Activated CD8-positive, alpha-beta T cell treated with anti-CD3 and anti-CD28 coated beads for 36 hours (primary cell): ENCODE results near the gene AGK. TPM values are rescaled to one million over a fixed set of nuclear protein-coding genes. Genes with fewer than 3 reads are reported as not detected.
A peak's percentile ranks its signal among the peaks of the same experiment; 100 is the strongest.

Experiments
- ATAC-seq: fragments of 200-7000 bp; cut with Tn5 transposase; one replicate; pipeline ENCODE4 v1.10.0; 2021; ENCODE audit warnings: mild to moderate bottlenecking, moderate library complexity
- CTCF ChIA-PET: fragments of 350-600 bp; sonication (Branson Sonifier 250); formaldehyde crosslinking; loops from one replicate; lab custom pipeline; 2021; ENCODE audit warnings: antibody characterized with exemption; lab: Charles Lee
- POLR2A ChIA-PET: fragments of 350-600 bp; sonication (Branson Sonifier 250); formaldehyde crosslinking; loops from one replicate; lab custom pipeline; 2021; ENCODE audit warnings: antibody characterized with exemption; lab: Charles Lee
- DNase-seq: peaks from one replicate; pipeline ENCODE4 v3.0.0-alpha.2; 2020
- H3K27ac Mint-ChIP-seq: one replicate; pipeline ENCODE4 v1.8.0; 2021; ENCODE audit warnings: mild to moderate bottlenecking, mixed read lengths
- H3K27me3 Mint-ChIP-seq: one replicate; pipeline ENCODE4 v1.8.0; 2021; ENCODE audit warnings: mixed read lengths
- H3K36me3 Mint-ChIP-seq: one replicate; pipeline ENCODE4 v1.8.0; 2021; ENCODE audit warnings: low read depth, mixed read lengths
- H3K4me1 Mint-ChIP-seq: one replicate; pipeline ENCODE4 v1.8.0; 2021; ENCODE audit warnings: low read depth, mixed read lengths
- H3K4me3 Mint-ChIP-seq: one replicate; pipeline ENCODE4 v1.8.0; 2021; ENCODE audit warnings: mild to moderate bottlenecking, moderate library complexity, mixed read lengths
- H3K9me3 Mint-ChIP-seq: one replicate; pipeline ENCODE4 v1.8.0; 2021; ENCODE audit warnings: mixed read lengths
- CTCF ChIP-seq: fragments of 200-600 bp; IDR thresholded peaks from one replicate; pipeline ENCODE4 v1.8.0; 2022; ENCODE audit warnings: antibody characterized with exemption, mild to moderate bottlenecking
- intact Hi-C: fragments of 100-400 bp; cut with micrococcal nuclease; formaldehyde crosslinking; loops from one replicate; pipeline ENCODE4 v1.10.0; 2022
- total RNA-seq, 2 experiments: library from RNA; stranded (reverse); gene quantifications; one replicate each; pipeline ENCODE4 v1.2.3, GENCODE V29; 2021

Gene AGK
- total RNA-seq, 2 experiments from 2014 or later: 70.1 to 73.7 TPM

- Mint-ChIP-seq H3K27ac (peak overlapping the region; percentile 88), H3K4me1 (peaks cover 65% of the 10 kb centered on the region), H3K27me3 (no peaks in the 10 kb centered on the region), H3K4me3 (no peak overlapping the region), H3K9me3 (peaks cover 14% of the 10 kb centered on the region), H3K36me3 (peaks cover 90% of the 10 kb centered on the region)
- CTCF ChIA-PET: no interaction called here
- no peak for TF ChIP-seq CTCF
- ATAC-seq: peak; percentile 97
- DNase-seq: peak; percentile 69
- POLR2A ChIA-PET: interaction anchor here (0.6 to 2.7 kb wide), 2 partner anchors 13 to 476 kb away, joined by 3 to 15 read pairs; partner anchors contain the start of gene AGK
- intact Hi-C loops: no loop called here
Measured at GRCh38 chr7:141563956-141564623, 12.9 kb downstream of the AGK start.

GRCh38 chr7:141567432-141567831 is 16.2 kb downstream of the AGK start:
- H3K36me3 Mint-ChIP-seq: peaks cover 80% of the 10 kb centered on the region
- ATAC-seq (no peak), DNase-seq (no peak)
- CTCF ChIA-PET: no interaction called here
- H3K27ac Mint-ChIP-seq: no peak overlapping the region
- no peak overlapping the region for H3K4me3 Mint-ChIP-seq
- H3K27me3 Mint-ChIP-seq: no peaks in the 10 kb centered on the region
- no peak for TF ChIP-seq CTCF
- H3K9me3 Mint-ChIP-seq: peaks cover 10% of the 10 kb centered on the region
- peaks cover 53% of the 10 kb centered on the region for H3K4me1 Mint-ChIP-seq
- POLR2A ChIA-PET: no interaction called here
- intact Hi-C loops: no loop called here

- peaks cover 9% of the 10 kb centered on the region for H3K9me3 Mint-ChIP-seq
- intact Hi-C loops: no loop called here
- no peak overlapping the region for H3K4me3 Mint-ChIP-seq
- ChIA-PET POLR2A (no interaction called here), CTCF (interaction anchor here (2.1 kb wide), 1 partner anchor 170 kb away, joined by 6 read pairs; the partner anchor contains the start of gene SSBP1)
- H3K27ac Mint-ChIP-seq: no peak overlapping the region
- DNase-seq (no peak), ATAC-seq (no peak)
- H3K36me3 Mint-ChIP-seq: peaks cover 78% of the 10 kb centered on the region
- no peak for TF ChIP-seq CTCF
- peaks cover 50% of the 10 kb centered on the region for H3K4me1 Mint-ChIP-seq
- H3K27me3 Mint-ChIP-seq: no peaks in the 10 kb centered on the region
Measured at GRCh38 chr7:141568227-141568626, 17.0 kb downstream of the AGK start.

- no peak for DNase-seq
- H3K4me3 Mint-ChIP-seq: no peak overlapping the region
- intact Hi-C loops: no loop called here
- H3K4me1 Mint-ChIP-seq: peaks cover 33% of the 10 kb centered on the region
- H3K27me3 Mint-ChIP-seq: no peaks in the 10 kb centered on the region
- peaks cover 20% of the 10 kb centered on the region for H3K9me3 Mint-ChIP-seq
- H3K36me3 Mint-ChIP-seq: peaks cover 78% of the 10 kb centered on the region
- no peak overlapping the region for H3K27ac Mint-ChIP-seq
- POLR2A ChIA-PET: interaction anchor here (2.7 kb wide), 1 partner anchor 8 kb away, joined by 6 read pairs; no protein-coding TSS in a partner anchor
- no peak for ATAC-seq
- CTCF ChIA-PET: no interaction called here
- no peak for TF ChIP-seq CTCF
Measured at GRCh38 chr7:141571059-141571458, 19.8 kb downstream of the AGK start.

- H3K27ac Mint-ChIP-seq: peak overlapping the region; percentile 53
- ATAC-seq (peak; percentile 74), DNase-seq (peak; percentile 31)
- peaks cover 27% of the 10 kb centered on the region for H3K4me1 Mint-ChIP-seq
- no peaks in the 10 kb centered on the region for H3K27me3 Mint-ChIP-seq
- H3K4me3 Mint-ChIP-seq: no peak overlapping the region
- no peak for TF ChIP-seq CTCF
- CTCF ChIA-PET: no interaction called here
- H3K9me3 Mint-ChIP-seq: peaks cover 28% of the 10 kb centered on the region
- intact Hi-C loops: no loop called here
- H3K36me3 Mint-ChIP-seq: peaks cover 74% of the 10 kb centered on the region
- POLR2A ChIA-PET: interaction anchor here (2.7 kb wide), 1 partner anchor 10 kb away, joined by 6 read pairs; no protein-coding TSS in a partner anchor
Measured at GRCh38 chr7:141572175-141572574, 21.0 kb downstream of the AGK start.
